ENCODE measurements around the gene TRMT61B. TPM values are rescaled to one million over a fixed set of nuclear protein-coding genes. Genes with fewer than 3 reads are reported as not detected.

The TRMT61B gene
- total RNA-seq, 1 experiment from 2014 or later = 24.0 TPM

- no peak for TF ChIP-seq ZNF281 (CRISPR knock-in tag; IDR thresholded peaks at IDR 0.05)
- TF ChIP-seq NR1H2 (CRISPR knock-in tag; IDR thresholded peaks at IDR 0.05) = no peak
- TF ChIP-seq OVOL2 (CRISPR knock-in tag; IDR thresholded peaks at IDR 0.05; ENCODE audit: borderline replicate concordance) = no peak
- TF ChIP-seq TCF7 (CRISPR knock-in tag; IDR thresholded peaks at IDR 0.05; ENCODE audit: low read depth) = no peak
- no peak for TF ChIP-seq NR3C1 (CRISPR knock-in tag; conservative IDR thresholded peaks at IDR 0.05; ENCODE audit: low read depth)
- no peak for TF ChIP-seq ZNF425 (CRISPR knock-in tag; conservative IDR thresholded peaks at IDR 0.05)
- no peak for TF ChIP-seq NFE2L1 (CRISPR knock-in tag; IDR thresholded peaks at IDR 0.05)
- no peak for TF ChIP-seq SMAD3 (CRISPR knock-in tag; IDR thresholded peaks at IDR 0.05; ENCODE audit: borderline replicate concordance)
- TF ChIP-seq ATF2 (CRISPR knock-in tag; IDR thresholded peaks at IDR 0.05; ENCODE audit: borderline replicate concordance, low read depth) = no peak
- TF ChIP-seq USF1 (CRISPR knock-in tag; IDR thresholded peaks at IDR 0.05) = no peak
- no peak for TF ChIP-seq PRRX2 (CRISPR knock-in tag; IDR thresholded peaks at IDR 0.05)
Measured at GRCh38 chr2:28893488-28893887, 23.4 kb upstream of the TRMT61B start (continued).

- TF ChIP-seq MAX (CRISPR knock-in tag; IDR thresholded peaks at IDR 0.05) = no peak
- Mint-ChIP-seq H3K9me3 (no peaks in the 10 kb centered on the region), H3K27me3 (ENCODE audit: low read depth) (peaks cover 25% of the 10 kb centered on the region), H3K4me3 (no peak overlapping the region), H3K4me1 (no peaks in the 10 kb centered on the region), H3K27ac (no peak overlapping the region), H3K36me3 (no peaks in the 10 kb centered on the region)
- ATAC-seq = no peak
- no peak for DNase-seq (ENCODE audit: low spot score)
- POLR2A ChIA-PET = no interaction called here
- CTCF ChIA-PET = no interaction called here
Measured at GRCh38 chr2:28880193-28880592, 10.1 kb upstream of the TRMT61B start.

GRCh38 chr2:28871620-28872019 is 1.5 kb upstream of the TRMT61B start:
- DNase-seq (ENCODE audit: low spot score) (no peak), ATAC-seq (no peak)
- no peaks in the 10 kb centered on the region for H3K9me3 Mint-ChIP-seq
- CTCF ChIA-PET = no interaction called here
- 0 out of 2 replicates have a peak overlapping the region, but pooled peaks have one; percentile 100 for H3K4me3 Mint-ChIP-seq
- no peak for TF ChIP-seq NFYB (CRISPR knock-in tag; conservative IDR thresholded peaks at IDR 0.05; ENCODE audit: low read depth)
- TF ChIP-seq USF1 (CRISPR knock-in tag; IDR thresholded peaks at IDR 0.05) = no peak
- no peak for TF ChIP-seq FOXP4 (CRISPR knock-in tag; IDR thresholded peaks at IDR 0.05)
- TF ChIP-seq CTCF (IDR thresholded peaks at IDR 0.05) = no peak
- no peak for TF ChIP-seq NR2C2 (CRISPR knock-in tag; IDR thresholded peaks at IDR 0.05)
- TF ChIP-seq FOXJ3 (CRISPR knock-in tag; IDR thresholded peaks at IDR 0.05; ENCODE audit: borderline replicate concordance) = no peak
- no peak for TF ChIP-seq MYBL2 (CRISPR knock-in tag; IDR thresholded peaks at IDR 0.05)
- no peak for TF ChIP-seq SMAD4 (CRISPR knock-in tag; IDR thresholded peaks at IDR 0.05)
- TF ChIP-seq MLX (CRISPR knock-in tag; IDR thresholded peaks at IDR 0.05) = no peak
- no peak overlapping the region for H3K27ac Mint-ChIP-seq
- H3K36me3 Mint-ChIP-seq = peaks cover 12% of the 10 kb centered on the region
- peaks cover 12% of the 10 kb centered on the region for H3K4me1 Mint-ChIP-seq
- POLR2A ChIA-PET = interaction anchor here (1.7 kb wide), 1 partner anchor 38 kb away, joined by 4 read pairs; no protein-coding TSS in a partner anchor
- peaks cover 34% of the 10 kb centered on the region for H3K27me3 Mint-ChIP-seq (ENCODE audit: low read depth)
